Hepatocyte (in vitro differentiated cells): Measurements from ENCODE around the gene POLR2L. TPM values are rescaled to one million over a fixed set of nuclear protein-coding genes. Genes with fewer than 3 reads are reported as not detected.

Source experiments
- DNase-seq: peaks from one replicate; pipeline ENCODE4 v3.0.0-alpha.2; 2016; ENCODE audit warnings: low spot score
- H2AFZ ChIP-seq: fragments of 200-600 bp; sonication (generic); 2 replicates; pipeline ENCODE4 v1.6.0; 2016; ENCODE audit warnings: antibody characterized with exemption, mild to moderate bottlenecking
- H3K27ac ChIP-seq: fragments of 200-600 bp; sonication (generic); 2 replicates; pipeline ENCODE4 v1.5.1; 2016; ENCODE audit warnings: mild to moderate bottlenecking
- H3K27me3 ChIP-seq: fragments of 200-600 bp; sonication (generic); 2 replicates; pipeline ENCODE4 v1.6.1; 2016
- H3K36me3 ChIP-seq: fragments of 200-600 bp; sonication (generic); replicated peaks from 2 replicates; pipeline ENCODE4 v1.5.1; 2016; ENCODE audit warnings: low read depth; ENCODE audit not compliant: insufficient read depth
- H3K4me1 ChIP-seq: fragments of 200-600 bp; sonication (generic); 2 replicates; pipeline ENCODE4 v1.5.1; 2016; ENCODE audit warnings: mild to moderate bottlenecking, moderate library complexity; ENCODE audit not compliant: insufficient read depth
- H3K4me2 ChIP-seq: fragments of 200-600 bp; sonication (generic); 2 replicates; pipeline ENCODE4 v1.6.0; 2016
- H3K4me3 ChIP-seq: fragments of 200-600 bp; sonication (generic); 2 replicates; pipeline ENCODE4 v1.5.1; 2016; ENCODE audit warnings: mild to moderate bottlenecking
- H3K79me2 ChIP-seq: fragments of 200-600 bp; sonication (generic); 2 replicates; pipeline ENCODE4 v1.6.0; 2017; ENCODE audit warnings: mild to moderate bottlenecking
- H3K9me2 ChIP-seq: fragments of 200-600 bp; sonication (generic); replicated peaks from 2 replicates; pipeline ENCODE4 v1.6.0; 2017; ENCODE audit warnings: mild to moderate bottlenecking; ENCODE audit not compliant: insufficient read depth
- H3K9me3 ChIP-seq: fragments of 200-600 bp; sonication (generic); 2 replicates; pipeline ENCODE4 v1.5.1; 2016; ENCODE audit warnings: low read depth, mild to moderate bottlenecking
- H4K20me1 ChIP-seq: fragments of 200-600 bp; sonication (generic); 2 replicates; pipeline ENCODE4 v1.6.0; 2016; ENCODE audit warnings: mild to moderate bottlenecking; ENCODE audit not compliant: insufficient read depth, poor library complexity, severe bottlenecking
- CTCF ChIP-seq: fragments of 200-600 bp; sonication (generic); IDR thresholded peaks from 2 replicates; pipeline ENCODE4 v1.5.1; 2016; ENCODE audit warnings: antibody characterized with exemption, mild to moderate bottlenecking; ENCODE audit not compliant: poor library complexity
- EZH2 ChIP-seq: fragments of 200-600 bp; sonication (generic); IDR thresholded peaks from 2 replicates; pipeline ENCODE4 v1.6.1; 2016; ENCODE audit warnings: antibody characterized with exemption, mild to moderate bottlenecking, borderline replicate concordance
- EZH2phosphoT487 ChIP-seq: fragments of 200-600 bp; sonication (generic); IDR thresholded peaks from one replicate; pipeline ENCODE4 v1.6.1; 2018; ENCODE audit warnings: antibody characterized with exemption, mild to moderate bottlenecking, low read depth, moderate library complexity; ENCODE audit not compliant: unreplicated experiment, severe bottlenecking
- WGBS: methylation state at CpG from one replicate; pipeline ENCODE4 v1.1.6; 2016; ENCODE audit warnings: low lambda C conversion rate; ENCODE audit errors: missing lambda C conversion rate; 5-methylcytosine and 5-hydroxymethylcytosine counted together
- polyA plus RNA-seq: library from polyadenylated mRNA; unstranded; fragments of >200 nt; fragmentation: Nextera tagmentation; extraction: Ambion mirVana; gene quantifications from 2 replicates; pipeline ENCODE4 v1.2.1, GENCODE V29; 2016
- total RNA-seq: library from RNA; depleted of rRNA; stranded (reverse); fragments of >200 nt; gene quantifications from 2 replicates; pipeline ENCODE4 v1.2.3, GENCODE V29; 2014

POLR2L gene
- total and polyA plus RNA-seq, 2 experiments from 2014 or later = 38.0 to 372 TPM

GRCh38 chr11:802018-802617, 40.2 kb downstream of the POLR2L start:
- TF ChIP-seq EZH2 = no peak
- no peak for TF ChIP-seq EZH2phosphoT487
- TF ChIP-seq CTCF = no peak
- H3K27ac ChIP-seq = no peak overlapping the region
- 96% methylated on average over 21 of the region's 21 CpGs for WGBS

GRCh38 chr11:801097-801780, 41.1 kb downstream of the POLR2L start:
- Histone ChIP-seq H3K4me2 (no peak overlapping the region), H3K9me2 (no peaks in the 10 kb centered on the region), H3K27me3 (no peaks in the 10 kb centered on the region), H3K4me3 (no peak overlapping the region), H2AFZ (no peak overlapping the region), H3K36me3 (no peaks in the 10 kb centered on the region), H4K20me1 (no peaks in the 10 kb centered on the region), H3K9me3 (no peaks in the 10 kb centered on the region), H3K79me2 (peaks cover 6% of the 10 kb centered on the region), H3K4me1 (peaks cover 14% of the 10 kb centered on the region), H3K27ac (no peak overlapping the region)
- no peak for TF ChIP-seq CTCF
- TF ChIP-seq EZH2 = no peak
- no peak for TF ChIP-seq EZH2phosphoT487
- DNase-seq = no peak
- WGBS = 96% methylated on average over 18 of the region's 20 CpGs

More at GRCh38 chr11:802018-802617, 40.2 kb downstream of the POLR2L start:
- peaks cover 7% of the 10 kb centered on the region for H3K4me1 ChIP-seq
- peaks cover 7% of the 10 kb centered on the region for H3K79me2 ChIP-seq
- no peaks in the 10 kb centered on the region for H3K27me3 ChIP-seq
- no peak overlapping the region for H2AFZ ChIP-seq
- DNase-seq = no peak
- no peak overlapping the region for H3K4me2 ChIP-seq
- H3K4me3 ChIP-seq = no peak overlapping the region
- H4K20me1 ChIP-seq = no peaks in the 10 kb centered on the region
- H3K9me3 ChIP-seq = no peaks in the 10 kb centered on the region
- no peaks in the 10 kb centered on the region for H3K36me3 ChIP-seq
- H3K9me2 ChIP-seq = no peaks in the 10 kb centered on the region

GRCh38 chr11:800473-800872, 41.9 kb downstream of the POLR2L start:
- 88% methylated on average over 7 of the region's 30 CpGs for WGBS
- H3K4me3 ChIP-seq = no peak overlapping the region
- no peak overlapping the region for H3K27ac ChIP-seq
- no peaks in the 10 kb centered on the region for H3K27me3 ChIP-seq
- peaks cover 21% of the 10 kb centered on the region for H3K4me1 ChIP-seq
- DNase-seq = no peak
- H4K20me1 ChIP-seq = no peaks in the 10 kb centered on the region
- H2AFZ ChIP-seq = no peak overlapping the region
- H3K79me2 ChIP-seq = peaks cover 7% of the 10 kb centered on the region
- no peak overlapping the region for H3K4me2 ChIP-seq
- no peaks in the 10 kb centered on the region for H3K36me3 ChIP-seq
- TF ChIP-seq EZH2 = no peak
- TF ChIP-seq EZH2phosphoT487 = no peak
- TF ChIP-seq CTCF = no peak
- no peaks in the 10 kb centered on the region for H3K9me3 ChIP-seq
- no peaks in the 10 kb centered on the region for H3K9me2 ChIP-seq
